Astrocyte of the spinal cord (primary cell): ENCODE results near the gene ARL15.

Source experiments
- DNase-seq: peaks from one replicate; pipeline ENCODE4 v3.0.0; 2011; ENCODE audit warnings: low read depth, low spot score
- H3K4me3 ChIP-seq: 2 replicates; pipeline ENCODE4 v1.5.1; 2011; ENCODE audit warnings: low read depth, mild to moderate bottlenecking, low read length, moderate library complexity
- in situ Hi-C: cut with HindIII; loops from 2 replicates; pipeline ENCODE4 v1.10.0; 2017; ENCODE audit warnings: low sequenced_read_pairs
- TF ChIP-seq, protein P1 (sequence below): IDR thresholded peaks from 2 replicates; pipeline ENCODE4 v1.5.1; 2012; ENCODE audit warnings: low read depth, mild to moderate bottlenecking, low read length, inconsistent platforms

Gene ARL15

DNA sequence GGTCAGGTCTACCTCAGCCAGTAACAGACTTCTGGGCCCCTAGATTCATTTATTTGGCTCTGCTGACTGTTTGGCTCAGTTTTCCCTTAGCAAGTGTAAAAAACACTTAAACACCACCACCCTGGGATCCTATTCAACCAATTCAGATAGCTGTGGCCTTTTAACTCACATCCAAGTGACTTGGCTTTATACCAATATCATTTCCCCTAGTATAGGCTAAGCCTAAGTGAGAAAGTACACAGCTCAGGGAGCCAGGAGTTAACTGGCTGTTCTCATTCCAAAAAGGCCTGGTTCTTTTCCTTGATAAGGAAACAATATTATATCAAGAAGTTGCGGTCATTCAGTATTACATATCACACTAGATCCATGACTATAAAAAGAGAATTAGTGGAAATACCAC is 163.5 kb downstream of the ARL15 start:
- DNase-seq = no peak
- TF ChIP-seq, protein P1, sequence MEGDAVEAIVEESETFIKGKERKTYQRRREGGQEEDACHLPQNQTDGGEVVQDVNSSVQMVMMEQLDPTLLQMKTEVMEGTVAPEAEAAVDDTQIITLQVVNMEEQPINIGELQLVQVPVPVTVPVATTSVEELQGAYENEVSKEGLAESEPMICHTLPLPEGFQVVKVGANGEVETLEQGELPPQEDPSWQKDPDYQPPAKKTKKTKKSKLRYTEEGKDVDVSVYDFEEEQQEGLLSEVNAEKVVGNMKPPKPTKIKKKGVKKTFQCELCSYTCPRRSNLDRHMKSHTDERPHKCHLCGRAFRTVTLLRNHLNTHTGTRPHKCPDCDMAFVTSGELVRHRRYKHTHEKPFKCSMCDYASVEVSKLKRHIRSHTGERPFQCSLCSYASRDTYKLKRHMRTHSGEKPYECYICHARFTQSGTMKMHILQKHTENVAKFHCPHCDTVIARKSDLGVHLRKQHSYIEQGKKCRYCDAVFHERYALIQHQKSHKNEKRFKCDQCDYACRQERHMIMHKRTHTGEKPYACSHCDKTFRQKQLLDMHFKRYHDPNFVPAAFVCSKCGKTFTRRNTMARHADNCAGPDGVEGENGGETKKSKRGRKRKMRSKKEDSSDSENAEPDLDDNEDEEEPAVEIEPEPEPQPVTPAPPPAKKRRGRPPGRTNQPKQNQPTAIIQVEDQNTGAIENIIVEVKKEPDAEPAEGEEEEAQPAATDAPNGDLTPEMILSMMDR = no peak
- in situ Hi-C loops = no loop called here
- no peak overlapping the region for H3K4me3 ChIP-seq

DNA sequence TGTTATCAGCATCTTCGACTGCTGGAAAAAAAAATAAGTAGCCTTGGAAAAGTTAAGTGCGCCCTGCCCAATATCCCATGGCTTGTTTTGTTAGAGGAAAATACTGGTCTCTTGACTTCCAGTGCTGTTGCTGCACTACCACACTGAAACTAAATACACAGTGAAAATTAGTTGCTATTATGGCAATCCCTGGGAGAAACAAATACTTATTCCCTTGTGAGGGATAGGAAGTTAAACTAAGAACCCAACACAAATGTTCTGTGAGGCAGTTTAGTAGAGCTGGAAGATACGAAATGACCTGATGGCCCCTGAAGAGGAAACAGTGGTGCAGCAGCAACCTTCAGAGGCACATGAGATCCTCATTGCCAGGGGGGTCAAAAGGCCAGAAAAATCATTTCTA is 164.0 kb downstream of the ARL15 start:
- no peak for DNase-seq
- in situ Hi-C loops = no loop called here
- TF ChIP-seq, protein P1 = no peak
- no peak overlapping the region for H3K4me3 ChIP-seq

- TF ChIP-seq, protein P1 = no peak
- DNase-seq = no peak
- in situ Hi-C loops = no loop called here
- no peak overlapping the region for H3K4me3 ChIP-seq
These were observed 170.0 kb downstream of the ARL15 start for GRCh38 chr5:54140247-54140840.

DNA sequence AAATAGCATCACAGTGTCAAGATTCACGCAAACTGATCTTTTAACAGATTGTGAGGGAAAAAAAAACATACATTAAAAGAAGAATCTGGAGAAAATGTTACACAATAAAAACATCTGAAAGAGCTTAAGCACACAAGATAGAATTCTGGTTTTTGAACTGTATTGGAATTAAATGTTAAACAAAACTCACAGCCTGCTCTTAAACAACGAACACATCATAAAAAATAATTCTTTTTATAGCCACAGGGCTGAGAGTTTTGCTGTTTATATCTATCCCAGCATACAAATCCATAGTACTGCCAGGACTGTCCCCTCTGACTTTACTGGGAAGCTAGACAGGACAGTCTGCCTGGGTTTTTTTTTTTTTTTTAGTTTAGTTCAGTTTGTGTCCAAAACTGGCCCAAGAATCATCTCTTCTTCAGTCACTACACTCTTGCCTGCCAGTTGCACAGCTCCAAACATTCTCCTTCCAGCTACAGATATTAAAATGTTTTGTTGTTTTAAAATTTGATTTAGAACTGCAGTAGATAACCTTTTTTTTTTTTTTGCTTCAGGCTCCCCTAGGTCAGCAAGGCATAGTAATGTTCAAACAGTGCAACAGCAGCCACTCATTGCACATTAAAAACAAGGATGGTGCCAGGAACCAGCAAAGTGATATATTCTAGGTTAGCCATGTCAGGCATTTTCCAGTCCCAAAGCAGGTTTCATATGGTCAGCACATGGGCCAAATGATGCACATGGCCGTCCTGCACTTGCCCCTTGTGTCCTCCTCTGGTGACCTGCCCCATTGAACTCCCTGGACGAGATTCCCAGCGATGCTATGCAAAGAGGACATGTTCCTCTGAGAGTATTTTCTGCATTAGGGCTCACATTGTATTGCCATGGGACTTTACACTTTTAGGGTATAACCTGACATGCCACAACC is 173.6 kb downstream of the ARL15 start:
- H3K4me3 ChIP-seq = no peak overlapping the region
- in situ Hi-C loops = no loop called here
- no peak for DNase-seq

DNA sequence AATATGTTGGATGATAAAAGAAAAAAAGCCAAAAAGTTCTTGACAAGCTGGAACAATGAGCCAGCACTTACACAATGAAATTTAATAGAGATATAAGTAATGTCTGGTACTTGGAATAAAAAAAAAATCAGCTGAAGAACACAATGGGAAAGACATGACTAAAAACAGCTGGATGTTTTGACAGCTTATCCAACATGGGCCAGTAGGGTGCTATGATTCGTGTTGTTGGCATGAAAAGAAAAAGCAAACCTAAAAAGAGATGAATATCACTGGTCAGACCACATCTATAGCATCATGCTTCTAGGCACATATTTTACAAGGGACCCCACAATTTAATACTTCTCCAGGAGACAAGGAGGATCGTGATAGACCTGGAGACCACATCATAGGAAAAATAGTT is 175.3 kb downstream of the ARL15 start:
- in situ Hi-C loops = no loop called here
- TF ChIP-seq, protein P1 = no peak
- DNase-seq = peak; percentile 47
- no peak overlapping the region for H3K4me3 ChIP-seq

More for the DNA sequence above, 173.6 kb downstream of the ARL15 start:
- TF ChIP-seq, protein P1 = no peak

DNA sequence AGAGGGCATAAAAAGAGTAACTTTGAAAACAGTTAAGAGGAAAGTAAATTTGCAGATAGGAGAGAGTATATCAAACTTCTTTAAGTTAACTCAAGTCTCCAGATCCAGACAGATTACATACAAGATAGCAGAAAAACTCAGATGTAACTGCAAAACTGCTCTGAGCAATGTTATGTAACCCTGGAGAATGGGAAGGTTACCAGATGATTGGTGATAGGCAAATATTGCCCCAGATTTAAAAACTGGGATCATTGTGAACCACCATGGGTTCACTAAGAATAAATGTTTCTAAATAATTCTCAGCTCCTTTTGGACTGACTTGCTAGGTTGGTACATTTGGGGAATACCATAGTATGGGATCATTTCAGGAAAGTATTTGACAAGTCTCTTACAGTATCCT is 176.5 kb downstream of the ARL15 start:
- TF ChIP-seq, protein P1 = no peak
- no peak overlapping the region for H3K4me3 ChIP-seq
- DNase-seq = no peak
- in situ Hi-C loops = no loop called here
